ENCODE measurements around the gene UBE2O.

The UBE2O gene

GRCh38 chr17:76452127-76452659, 759 bp downstream of the UBE2O start:
- TF ChIP-seq, protein P1, sequence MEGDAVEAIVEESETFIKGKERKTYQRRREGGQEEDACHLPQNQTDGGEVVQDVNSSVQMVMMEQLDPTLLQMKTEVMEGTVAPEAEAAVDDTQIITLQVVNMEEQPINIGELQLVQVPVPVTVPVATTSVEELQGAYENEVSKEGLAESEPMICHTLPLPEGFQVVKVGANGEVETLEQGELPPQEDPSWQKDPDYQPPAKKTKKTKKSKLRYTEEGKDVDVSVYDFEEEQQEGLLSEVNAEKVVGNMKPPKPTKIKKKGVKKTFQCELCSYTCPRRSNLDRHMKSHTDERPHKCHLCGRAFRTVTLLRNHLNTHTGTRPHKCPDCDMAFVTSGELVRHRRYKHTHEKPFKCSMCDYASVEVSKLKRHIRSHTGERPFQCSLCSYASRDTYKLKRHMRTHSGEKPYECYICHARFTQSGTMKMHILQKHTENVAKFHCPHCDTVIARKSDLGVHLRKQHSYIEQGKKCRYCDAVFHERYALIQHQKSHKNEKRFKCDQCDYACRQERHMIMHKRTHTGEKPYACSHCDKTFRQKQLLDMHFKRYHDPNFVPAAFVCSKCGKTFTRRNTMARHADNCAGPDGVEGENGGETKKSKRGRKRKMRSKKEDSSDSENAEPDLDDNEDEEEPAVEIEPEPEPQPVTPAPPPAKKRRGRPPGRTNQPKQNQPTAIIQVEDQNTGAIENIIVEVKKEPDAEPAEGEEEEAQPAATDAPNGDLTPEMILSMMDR (IDR thresholded peaks at IDR 0.05; ENCODE audit: low read depth, low read length), result no peak
- H3K4me3 ChIP-seq (ENCODE audit: low read depth, low read length), result peak overlapping the region; percentile 87

DNA sequence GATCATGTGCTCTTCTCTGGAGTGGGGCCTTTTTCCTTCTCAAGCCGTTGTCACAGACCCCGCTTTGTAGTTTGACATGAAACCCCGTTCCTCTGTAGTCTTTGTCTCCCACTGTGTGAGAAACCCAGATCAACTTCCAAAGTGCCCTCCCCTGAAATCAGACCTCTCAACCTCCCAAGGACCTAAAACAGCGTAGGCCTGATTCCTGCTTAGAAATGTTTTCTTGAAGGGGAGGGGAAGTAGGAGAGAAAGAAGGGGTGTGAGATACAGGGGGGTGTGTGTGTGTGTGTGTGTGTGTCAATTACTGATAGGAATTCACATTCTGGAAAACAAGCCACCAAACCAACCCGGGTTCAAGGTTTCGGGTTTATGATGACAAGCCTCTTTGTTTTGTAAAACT, 1.4 kb downstream of the UBE2O start:
- peak overlapping the region; percentile 87 for H3K4me3 ChIP-seq (ENCODE audit: low read depth, low read length)
- TF ChIP-seq, protein P1 (IDR thresholded peaks at IDR 0.05; ENCODE audit: low read depth, low read length), result no peak

- TF ChIP-seq, protein P1 (IDR thresholded peaks at IDR 0.05; ENCODE audit: low read depth, low read length), result no peak
- no peak overlapping the region for H3K4me3 ChIP-seq (ENCODE audit: low read depth, low read length)
These were observed 3.8 kb downstream of the UBE2O start for GRCh38 chr17:76449126-76449525.

DNA sequence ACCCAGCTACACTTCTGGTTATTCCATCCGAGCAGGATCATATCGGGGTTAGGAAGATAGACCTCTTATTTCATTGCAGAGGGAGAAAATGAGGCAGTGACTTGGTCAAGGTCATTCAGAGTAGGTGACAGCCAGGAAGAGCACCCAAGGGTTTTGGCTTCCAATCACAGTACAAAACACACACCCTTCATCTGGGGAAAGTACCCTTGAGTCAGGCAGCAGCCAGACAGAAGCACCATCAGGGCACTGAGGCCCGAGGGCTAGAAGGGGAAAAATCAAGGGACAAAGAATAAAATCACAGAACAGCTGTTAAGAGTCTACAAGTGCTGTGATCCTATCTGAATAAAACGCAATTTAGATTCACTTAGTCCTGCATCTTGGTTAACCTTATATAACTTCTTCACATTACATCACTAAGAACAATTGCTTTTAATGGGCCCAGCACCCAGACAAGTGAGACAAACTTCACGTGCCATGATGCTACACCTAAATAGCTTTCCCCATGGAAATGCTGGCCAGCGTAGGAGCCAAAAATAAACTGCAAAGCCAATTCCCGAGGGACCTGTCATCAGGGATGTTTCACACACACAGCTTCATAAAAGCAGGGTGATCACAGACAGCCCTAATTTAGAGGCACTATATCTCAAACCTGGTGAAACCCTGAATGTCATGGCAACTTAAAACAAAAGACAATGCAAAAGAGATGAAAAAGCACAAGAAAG, 4.9 kb downstream of the UBE2O start:
- H3K4me3 ChIP-seq (ENCODE audit: low read depth, low read length), result no peak overlapping the region
- TF ChIP-seq, protein P1 (IDR thresholded peaks at IDR 0.05; ENCODE audit: low read depth, low read length), result no peak

DNA sequence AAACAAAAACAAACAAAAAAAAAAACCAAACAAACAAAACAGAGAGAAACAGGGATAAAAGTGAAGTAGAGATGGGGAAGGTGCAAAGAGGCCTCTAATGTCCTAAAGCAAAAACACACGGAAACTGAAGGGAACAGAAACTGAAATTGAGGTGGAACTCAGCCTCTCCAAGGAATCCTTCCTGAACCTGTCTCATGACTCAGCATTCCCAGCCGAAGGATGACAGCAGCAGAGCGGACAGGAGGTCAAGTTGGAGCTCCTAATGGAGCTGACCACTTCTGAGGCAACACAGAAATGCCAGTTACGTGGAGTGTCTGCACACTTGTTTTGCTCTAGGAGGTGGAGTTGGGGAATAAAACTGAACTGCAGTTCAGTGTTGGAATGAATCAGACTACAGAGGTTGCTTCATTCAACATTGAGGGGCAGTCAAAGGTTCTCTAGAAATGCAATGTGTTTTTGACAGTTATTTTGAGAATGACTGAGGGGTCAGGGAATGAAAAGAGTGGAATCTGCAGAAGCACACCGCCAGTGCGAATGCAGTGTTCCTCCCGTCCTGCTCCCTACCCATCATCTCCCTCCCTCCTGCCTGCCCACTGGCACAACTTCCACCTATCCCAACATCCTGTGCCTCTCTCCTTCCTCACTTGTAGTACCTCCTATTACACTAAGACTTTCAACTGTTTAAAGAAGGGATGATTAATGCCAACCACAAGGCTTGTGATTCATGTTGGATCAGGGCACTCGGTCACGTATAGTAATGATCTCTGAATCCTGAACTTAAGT, 6.3 kb downstream of the UBE2O start:
- TF ChIP-seq, protein P1 (IDR thresholded peaks at IDR 0.05; ENCODE audit: low read depth, low read length), result no peak
- H3K4me3 ChIP-seq (ENCODE audit: low read depth, low read length), result peak overlapping the region; percentile 21

- TF ChIP-seq, protein P1 (IDR thresholded peaks at IDR 0.05; ENCODE audit: low read depth, low read length), result no peak
- peak overlapping the region; percentile 21 for H3K4me3 ChIP-seq (ENCODE audit: low read depth, low read length)
These were observed 7.1 kb downstream of the UBE2O start for GRCh38 chr17:76445697-76446448.

Data from WI38 (cell line).